IPS-NIHi11 (cell line): ENCODE results near the gene ECM1.

ENCODE experiments used
- DNase-seq: peaks from one replicate; pipeline ENCODE4 v3.0.0; 2012; ENCODE audit warnings: mixed read lengths, low spot score

The ECM1 gene

DNA sequence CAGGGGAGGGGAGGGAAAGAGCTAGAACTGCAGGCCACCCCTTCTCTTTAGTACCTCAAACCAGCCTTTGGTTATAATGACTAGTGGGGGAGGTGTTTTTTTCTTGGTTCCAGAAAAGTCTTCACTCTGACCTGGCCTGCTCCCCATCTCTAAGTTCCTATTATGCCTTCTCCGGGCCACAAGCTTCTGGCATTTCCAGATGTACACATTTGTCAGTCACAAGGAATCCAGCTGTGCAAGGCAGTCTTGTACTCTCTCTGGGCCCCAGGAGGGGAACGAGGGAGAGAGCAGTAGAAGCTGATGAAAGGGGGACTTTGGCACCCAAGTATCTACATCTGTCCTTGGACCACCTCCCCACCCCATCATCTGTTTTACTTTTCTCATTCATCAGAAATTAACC, 4.9 kb downstream of the ECM1 start:
- DNase-seq = no peak

DNA sequence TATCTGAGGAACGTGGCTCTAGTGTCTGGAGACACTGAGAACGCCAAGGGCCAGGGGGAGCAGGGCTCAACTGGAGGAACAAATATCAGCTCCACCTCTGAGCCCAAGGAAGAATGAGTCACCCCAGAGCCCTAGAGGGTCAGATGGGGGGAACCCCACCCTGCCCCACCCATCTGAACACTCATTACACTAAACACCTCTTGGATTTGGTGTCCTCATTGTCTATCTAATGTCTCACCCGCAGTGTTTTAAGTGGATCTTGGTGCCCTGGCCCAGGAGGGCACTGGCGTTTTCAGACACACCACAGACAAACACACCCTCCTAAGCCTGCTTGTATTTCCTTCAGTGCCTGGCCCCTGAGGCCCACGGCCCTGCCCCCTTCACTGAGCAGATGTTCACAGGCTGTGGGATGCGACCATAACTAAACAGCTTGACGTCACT, 5.5 kb downstream of the ECM1 start:
- no peak for DNase-seq

DNA sequence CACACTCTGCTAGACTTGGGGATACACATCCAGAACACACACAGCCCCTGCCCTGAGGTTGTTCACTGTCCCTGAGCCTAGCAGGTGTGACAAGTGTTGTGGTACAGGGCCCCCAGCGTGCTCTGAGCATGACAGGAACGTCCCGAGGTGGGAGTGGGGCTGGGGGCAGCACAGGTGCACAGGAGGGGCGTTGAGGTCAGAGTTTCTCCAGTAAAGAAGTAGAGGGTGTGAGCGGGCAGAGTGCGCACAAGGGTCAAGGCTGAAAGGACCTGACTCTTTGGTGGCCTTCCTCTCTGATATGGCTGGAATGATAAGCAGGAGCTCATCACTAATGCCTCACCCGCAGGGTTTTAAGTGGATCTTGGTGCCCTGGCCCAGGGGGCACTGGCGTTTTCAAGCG, 6.4 kb downstream of the ECM1 start:
- DNase-seq = no peak

DNA sequence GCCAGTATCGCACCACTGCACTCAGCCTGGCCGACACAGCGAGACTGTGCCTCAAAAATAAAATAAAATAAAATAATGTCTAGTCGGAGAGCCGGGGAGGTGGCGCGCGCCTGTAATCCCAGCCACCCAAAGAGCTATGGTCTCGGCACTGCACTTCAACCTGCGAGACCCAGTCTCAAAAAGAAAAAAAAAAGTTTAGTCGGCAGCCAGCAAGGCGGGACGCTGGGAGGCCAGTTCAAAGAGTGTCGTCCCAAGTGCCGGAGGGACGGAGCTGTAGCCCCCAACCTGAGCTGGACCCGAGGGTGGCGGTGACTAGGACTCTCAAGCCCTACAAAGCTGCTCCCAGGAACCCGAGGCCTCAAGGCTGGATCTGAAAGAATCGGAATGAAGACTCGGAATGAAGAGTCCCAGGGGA, 7.0 kb downstream of the ECM1 start:
- no peak for DNase-seq

DNA sequence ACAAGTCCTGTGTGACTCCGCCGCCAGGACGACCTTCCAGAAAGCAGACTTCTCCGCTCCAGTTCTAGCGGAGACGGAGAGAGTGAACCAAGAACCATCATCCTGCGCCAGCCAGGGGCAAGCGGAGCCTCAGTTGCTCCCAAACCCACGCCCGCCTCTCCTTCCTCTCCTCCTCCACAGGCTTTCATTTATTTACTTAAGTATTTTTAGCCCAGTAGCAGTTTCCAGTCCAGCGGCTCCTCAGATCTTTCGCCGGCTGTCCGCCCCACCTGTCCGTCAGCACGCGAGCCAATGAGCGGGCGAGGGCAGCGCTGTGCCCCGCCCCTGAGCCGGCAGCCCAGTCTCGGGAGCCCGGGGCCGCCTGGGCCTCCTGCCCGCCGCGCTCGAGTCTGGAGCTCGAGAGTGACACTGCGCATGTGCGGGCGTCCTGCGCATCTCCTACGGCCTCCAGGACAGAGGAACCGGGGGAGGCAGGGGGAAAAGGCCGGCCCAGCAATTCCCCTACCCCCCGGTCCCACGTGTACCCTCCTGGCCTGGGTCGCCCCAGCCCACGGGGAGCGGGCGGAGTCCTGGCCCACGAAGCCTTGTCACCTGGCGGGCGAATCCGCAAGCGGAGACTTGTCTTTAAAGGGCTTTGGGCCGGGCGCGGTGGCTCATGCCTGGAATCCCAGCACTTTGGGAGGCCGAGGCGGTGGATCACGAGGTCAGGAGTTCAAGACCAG, 7.6 kb downstream of the ECM1 start, which contains the start of gene FALEC:
Gene FALEC, plus strand, starts transcription at position 425 of the 722 bp plus-strand sequence.
- peak; percentile 100 for DNase-seq

DNA sequence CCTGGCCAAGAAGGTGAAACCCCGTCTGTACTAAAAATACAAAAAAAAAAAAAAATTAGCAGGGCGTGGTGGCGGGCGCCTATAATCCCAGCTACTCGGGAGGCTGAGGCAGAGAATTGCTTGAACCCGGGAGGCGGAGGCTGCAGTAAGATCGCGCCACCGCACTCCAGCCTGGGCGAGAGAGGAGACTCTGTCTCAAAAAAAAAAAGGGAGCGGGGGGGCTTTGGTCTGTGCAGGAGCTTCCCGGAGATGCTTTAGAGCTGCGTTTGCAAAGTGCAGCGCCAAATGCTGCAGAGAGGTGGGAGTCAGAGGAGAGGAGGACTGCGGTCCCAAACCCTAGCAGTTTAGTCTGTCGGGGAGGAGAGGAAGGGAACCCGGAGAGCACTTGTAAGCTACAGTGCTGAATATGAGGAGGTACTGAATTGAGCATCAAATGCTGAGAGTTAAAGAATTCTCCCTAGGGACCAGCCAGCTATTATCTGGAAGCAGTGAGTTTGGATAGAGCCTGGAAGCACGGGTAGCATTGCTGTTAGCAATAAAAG, 8.2 kb downstream of the ECM1 start:
- DNase-seq = no peak

DNA sequence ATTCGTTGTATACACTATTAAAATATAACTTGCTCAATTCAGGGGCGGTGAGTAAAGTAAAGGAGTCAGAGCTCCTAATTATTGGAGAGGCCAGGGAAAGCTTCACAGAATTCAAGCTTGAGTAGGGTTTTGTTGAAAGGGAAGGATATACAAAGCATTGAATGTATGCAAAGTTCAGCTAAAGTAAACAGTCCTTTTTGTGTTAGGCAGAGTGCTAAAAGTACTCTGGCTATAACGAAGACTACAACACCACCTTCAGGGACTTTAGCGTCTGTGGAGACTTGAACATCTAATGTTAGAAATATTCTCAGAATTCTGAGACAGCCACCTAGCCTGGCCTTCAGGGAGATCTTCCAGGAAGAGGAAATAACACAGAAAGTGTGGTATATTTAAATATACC, 8.7 kb downstream of the ECM1 start:
- DNase-seq = no peak

DNA sequence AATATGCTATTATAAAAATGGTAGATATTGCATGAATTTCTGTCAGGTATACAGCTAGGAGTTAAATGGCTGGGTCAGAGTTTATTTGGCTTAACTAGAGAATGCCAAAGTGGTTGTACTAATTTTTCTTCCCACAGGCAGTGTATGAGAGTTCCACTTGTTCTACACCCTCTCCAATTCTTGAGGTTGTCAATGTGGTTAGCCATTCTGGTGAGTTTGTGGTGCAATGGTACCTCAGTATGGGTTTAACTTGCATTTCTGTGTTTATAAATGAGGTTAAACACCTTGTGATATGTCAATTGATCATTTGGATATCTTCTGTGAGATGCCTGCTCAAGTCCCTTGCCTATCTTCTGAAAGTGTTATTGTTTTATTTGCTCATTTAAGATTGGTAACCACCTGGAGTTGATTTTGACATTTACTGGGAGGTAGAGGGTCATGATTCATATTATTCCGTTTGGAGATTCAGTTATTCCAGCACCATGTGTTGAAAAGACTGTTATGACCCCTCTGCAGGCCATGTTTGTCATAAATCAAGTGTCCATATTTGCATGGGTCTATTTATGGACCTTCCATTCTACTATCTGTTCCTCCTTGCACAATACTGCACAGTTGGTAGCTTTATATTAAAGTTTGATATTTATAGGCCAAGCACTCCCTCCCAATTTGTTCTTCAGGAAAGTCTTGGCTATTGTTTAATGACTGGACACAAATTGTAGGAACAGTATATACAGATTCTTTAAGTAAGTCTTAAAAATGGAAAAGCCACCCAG, 13.5 kb downstream of the ECM1 start:
- DNase-seq = no peak

DNA sequence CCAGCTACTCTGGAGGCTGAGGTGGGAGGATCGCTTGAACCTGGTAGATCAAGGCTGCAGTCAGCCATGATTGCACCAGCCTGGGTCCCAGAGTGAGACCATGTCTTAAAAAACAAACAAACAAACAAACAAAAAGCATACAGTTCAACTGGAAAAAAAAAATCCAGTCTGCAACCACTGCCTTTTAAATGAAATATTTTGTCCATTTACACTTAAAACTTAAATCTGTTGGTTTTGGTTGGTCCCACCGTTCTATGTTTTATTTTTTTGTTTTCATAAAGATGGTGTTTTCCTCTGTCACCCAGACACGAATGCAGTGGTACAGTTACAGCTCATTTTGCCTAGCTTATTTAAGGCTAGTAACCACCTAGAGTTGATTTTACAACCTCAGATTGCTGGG, 17.4 kb downstream of the ECM1 start:
- no peak for DNase-seq

DNA sequence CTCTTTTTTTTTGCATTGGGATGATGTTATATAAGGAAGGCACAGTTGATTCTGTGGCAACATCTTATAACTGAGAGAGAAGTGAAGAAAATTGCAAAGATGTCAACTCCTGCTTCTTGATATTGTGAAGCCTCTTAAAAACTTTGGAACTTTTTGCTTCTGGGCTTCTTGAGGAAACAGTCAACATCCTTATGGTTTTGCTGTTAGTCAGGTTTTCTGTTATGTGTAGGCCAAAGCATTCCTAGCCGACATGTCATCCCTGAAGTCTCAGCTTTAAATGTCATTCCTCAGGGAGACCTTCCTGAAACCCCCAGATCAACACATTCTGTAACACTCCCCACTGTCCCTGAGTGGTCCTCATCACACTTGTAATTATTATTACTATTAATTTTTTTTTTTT, 20.3 kb downstream of the ECM1 start:
- DNase-seq = no peak

DNA sequence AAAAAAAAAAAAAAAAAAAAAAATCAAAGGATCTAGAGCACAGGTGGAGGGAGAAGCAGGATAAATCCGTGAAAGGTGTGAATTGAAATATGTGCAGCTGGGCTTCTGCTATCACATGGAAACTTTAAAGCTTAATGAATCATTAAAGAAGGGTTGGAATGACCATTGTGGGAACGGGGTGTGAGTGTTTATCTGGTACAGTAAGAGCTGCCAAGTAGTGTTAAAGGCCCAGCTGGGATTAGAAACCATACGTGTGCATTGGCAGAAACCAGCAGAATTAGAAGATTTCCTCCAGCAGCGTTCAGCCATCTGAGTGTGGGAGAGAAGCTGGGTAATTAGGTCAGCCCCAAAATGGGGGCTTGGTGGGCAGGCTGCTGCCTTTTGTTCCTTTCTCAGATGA, 21.1 kb downstream of the ECM1 start:
- no peak for DNase-seq

DNA sequence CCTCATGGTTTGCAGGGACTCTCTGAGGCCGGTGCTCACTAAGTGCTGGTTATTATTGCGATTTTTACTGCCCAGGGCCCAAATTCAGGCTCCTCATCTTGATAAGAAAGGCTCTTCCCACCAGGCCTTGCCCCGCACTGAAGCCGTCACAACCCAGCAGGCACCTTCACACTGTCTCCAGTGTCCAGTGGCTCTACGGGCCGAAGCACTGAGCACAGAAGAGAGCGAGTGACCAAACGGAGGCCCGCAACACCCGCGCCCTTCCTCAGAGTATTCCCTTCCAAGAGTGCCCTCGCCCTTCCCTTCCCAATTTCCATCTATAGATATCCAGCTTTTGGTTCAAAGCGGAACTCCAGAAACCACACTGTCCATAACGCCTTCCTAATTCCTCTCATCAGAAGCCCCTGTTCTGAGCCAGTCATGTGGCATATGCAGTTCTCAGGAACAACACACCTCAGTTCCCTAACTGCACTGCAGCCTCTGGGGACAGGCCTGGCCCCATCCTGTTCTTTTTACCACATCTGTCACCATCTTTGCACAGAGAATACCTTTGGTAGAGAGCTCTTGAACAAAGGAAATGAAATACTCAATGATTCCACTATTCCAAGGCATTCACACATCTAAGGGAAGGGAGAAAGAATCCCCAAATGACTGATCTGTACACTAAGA, 22.7 kb downstream of the ECM1 start:
- DNase-seq = no peak

DNA sequence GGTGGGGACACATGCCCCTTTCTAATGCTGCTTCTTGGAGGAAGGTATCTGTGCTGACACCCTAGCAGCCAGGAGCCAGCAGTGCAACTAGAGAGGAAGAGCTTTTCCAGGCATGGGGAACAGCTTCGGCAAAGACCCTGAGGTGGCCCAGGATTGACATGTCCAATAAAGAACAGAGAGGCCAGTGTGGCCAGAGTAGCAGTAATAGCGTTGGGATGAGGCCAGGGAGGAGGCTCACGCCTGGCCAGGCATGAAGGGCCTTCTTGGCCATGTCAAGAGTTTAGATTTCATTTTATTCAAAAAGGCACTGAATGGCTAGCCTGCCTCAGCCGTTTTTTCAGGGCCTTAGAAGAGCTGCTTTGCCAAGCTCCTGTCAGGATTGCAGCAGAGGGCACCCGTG, 25.0 kb downstream of the ECM1 start:
- no peak for DNase-seq

DNA sequence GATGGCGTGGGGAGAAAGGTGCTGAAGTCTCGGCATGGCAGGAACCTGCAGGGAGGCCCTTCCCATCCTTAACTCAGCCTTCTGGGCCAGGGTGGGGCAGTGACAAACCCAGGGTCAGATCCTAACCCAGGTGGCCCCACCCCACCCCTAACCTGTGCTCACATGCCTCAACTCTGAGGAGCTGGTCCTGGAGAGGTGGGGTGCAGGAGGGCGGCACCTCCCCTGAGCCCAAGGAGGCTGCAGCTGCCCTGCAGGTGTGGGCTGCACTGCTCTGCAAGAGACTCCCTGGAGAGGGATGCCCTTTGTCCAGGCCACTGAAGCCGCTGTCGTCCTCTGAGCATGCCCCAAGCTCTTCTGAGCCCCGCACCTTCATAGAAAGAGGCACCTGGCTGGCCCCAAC, 26.1 kb downstream of the ECM1 start:
- no peak for DNase-seq

DNA sequence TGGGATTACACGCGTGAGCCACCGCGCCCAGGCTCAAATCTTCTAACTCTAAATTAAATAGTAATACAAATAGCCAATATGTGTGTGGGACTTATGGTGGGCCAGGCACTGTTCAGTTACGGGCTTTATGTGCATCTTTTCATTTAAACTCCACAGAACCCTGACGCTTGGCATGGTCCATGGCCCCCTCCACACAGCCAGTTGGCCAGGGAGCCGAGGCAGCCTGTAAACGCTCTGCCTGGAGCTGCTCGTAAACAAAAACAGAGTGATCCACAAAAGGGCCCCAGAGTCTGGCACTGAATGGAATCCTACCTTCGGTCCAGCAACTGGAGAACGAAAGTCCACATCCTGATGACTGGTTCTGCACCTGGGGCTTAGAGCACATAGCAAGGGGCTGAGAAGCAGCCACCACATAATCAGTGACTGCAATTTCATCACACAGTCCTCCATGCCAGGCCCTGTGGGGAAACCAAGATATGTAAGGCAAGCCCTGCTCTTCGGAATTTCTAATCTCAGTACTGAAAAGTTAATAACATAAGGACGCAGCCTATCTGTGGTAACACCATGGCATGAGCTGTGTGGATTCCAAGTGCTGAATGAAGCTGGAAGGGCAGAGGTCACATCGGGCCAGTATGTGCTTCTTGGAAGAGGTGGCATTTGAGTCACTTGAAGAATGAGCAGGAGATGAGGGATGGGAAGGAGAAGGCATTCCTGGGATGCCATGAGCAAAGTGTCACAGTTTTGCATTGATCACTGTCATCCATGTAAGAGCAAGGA, 27.8 kb downstream of the ECM1 start:
- no peak for DNase-seq

DNA sequence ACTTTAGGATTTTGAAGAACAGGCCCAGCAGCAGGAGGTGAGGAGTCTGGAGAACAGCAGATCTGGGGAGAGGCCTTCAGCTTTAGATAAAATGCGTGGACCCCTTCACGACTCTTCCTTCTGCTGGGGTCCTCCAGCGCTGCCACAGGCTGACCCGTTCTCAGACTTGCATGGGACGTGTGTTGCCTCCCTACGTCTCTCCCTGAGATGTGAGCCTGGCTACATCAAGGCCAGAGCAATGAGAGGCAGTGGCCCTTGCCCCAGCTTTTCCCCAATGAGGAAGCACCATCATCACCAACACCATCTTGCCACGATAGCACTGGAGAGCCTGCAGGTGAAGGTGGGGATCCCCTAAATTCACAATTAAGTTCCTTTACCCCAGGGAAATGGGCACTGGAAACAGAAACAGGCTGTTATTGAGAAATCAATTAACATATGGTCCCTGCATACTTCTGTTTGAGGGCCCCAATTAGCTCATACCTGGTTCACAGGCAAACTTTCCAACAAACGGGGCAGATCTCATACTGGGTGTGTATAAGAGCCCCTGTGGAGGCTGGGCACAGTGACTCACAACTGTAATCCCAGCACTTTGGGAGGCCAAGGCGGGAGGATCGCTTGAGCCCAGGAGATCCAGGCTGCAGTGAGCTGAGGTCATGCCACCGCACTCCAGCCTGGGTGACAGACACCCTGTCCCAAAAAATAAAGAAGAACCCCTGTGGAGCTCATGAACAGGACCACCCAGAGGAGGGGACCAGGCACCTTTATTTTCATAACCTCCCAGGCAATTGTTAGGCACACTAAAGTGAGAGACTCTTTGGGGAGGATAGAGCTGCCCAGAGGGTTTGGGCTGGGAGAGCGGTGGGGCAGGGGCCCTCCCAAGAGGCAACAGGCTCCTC, 29.2 kb downstream of the ECM1 start:
- no peak for DNase-seq

DNA sequence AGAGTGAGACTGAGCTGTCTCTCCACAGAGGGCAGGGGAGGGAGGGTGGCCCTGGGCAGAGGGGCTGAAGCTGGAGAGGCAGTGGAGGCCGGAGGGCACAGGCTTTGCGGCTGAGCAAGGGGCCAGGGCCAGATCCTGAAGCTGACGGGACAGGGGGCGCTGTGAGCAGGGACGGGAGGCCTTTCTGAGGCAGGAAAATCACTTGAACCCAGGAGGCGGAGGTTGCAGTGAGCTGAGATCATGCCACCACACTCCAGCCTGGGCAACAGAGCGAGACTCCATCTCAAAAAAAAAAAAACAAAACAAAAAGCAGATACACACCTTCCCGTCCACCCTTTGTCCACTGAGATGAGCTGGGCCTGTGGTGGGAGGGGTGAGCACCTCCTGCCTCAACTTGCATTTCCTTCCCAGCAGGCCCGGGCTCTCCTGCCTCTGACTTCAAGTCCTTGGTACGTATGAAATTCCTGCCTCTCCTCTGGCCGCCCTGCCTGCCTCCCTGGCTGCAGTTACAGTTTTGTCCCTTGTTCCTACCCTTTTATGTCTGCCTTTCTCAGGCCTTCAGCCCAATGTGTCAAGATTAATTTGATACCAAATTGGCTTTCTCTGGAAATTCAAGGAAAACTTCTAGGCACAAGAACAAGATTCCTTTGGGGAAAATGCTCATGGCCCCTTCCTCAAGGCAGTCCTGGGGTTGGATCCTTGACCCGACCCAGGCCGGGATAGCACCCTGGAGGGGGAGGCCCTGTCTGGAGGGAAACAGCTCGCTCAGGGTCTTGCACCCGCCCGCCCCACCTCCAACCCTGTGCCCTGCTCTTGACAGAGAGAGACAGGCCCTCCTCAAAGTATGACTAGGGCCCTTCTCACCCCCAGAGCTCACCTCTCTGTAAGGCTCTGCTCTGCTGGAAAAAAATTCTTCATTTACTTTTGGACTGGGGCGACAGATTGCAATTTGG, 30.1 kb downstream of the ECM1 start:
- peak; percentile 77 for DNase-seq

DNA sequence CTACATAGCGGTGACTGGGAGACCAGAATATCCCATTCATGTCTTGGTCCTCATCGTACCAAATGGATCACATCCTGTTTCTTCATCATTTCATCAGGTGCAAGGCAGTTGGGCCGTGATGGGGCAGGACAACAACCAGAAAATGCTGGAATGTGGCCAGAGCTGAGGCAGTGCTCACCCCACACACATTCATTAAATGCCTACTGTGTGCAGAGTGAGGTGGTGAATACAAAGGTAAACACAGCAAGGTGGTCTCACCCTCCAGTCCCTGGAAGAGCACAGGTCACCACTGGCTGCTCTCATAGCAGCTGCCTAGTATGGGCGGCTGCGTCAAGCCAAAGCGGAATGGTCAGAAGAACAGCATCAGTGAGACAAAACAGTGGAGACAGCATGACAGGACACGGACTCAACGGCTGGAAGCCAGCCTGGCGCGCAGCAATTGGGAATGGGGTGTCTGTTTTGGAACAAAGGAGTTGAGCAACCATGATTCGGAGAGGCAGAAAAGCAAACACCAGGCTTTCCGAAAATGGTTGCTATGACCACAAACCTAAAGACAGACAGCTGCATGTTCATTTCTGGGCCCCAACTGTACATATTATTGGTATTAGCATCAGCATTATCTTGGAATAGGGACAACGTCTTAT, 35.7 kb downstream of the ECM1 start:
- peak; percentile 3 for DNase-seq

DNA sequence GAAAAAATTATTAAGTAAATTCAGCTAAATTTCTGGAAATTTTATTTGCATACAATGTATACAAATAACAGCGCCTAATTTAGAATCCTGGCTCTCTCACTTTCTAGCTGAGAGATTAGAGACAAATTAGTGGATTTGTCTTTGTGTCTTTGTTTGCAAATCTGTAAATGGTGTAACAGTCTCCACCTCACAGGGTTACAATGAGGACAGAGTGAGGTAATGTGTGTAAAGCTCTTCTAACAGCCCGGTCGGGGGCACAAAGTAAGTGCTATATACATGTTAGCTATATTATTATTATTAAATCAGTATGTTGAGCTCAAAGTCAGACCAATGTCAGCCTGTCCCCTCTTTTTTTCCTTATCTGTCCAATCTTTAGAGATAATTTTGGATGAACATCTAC, 36.3 kb downstream of the ECM1 start:
- no peak for DNase-seq
